ENCODE results near the gene MAGEA9B. TPM values are rescaled to one million over a fixed set of nuclear protein-coding genes. Genes with fewer than 3 reads are reported as not detected.
"Not testable (repeated sequence)": the region's sequence is repeated elsewhere in the genome, so short reads cannot be mapped to it uniquely, and the experiment has no call there.

Gene MAGEA9B
- total RNA-seq, 1 donor from 2014 or later, result not detected

- ATAC-seq, result peak; percentile 66
- peak; percentile 82 for DNase-seq (ENCODE audit: low spot score)
Observed at GRCh38 chrX:149539283-149540130, 47.8 kb downstream of the MAGEA9B start.

GRCh38 chrX:149537474-149537873, 49.8 kb downstream of the MAGEA9B start:
- DNase-seq (ENCODE audit: low spot score); ATAC-seq: not testable (repeated sequence)

GRCh38 chrX:149534926-149535602, 52.2 kb downstream of the MAGEA9B start:
- not testable (repeated sequence) for DNase-seq (ENCODE audit: low spot score); ATAC-seq

- not testable (repeated sequence) for DNase-seq (ENCODE audit: low spot score); ATAC-seq
Observed at GRCh38 chrX:149533999-149534398, 53.3 kb downstream of the MAGEA9B start.

GRCh38 chrX:149532868-149533267, 54.4 kb downstream of the MAGEA9B start:
- DNase-seq (ENCODE audit: low spot score); ATAC-seq: not testable (repeated sequence)

Other genes with a start within 250 kb of the MAGEA9B start
- gene IDS, start 82.2 kb downstream of the MAGEA9B start, total RNA-seq, result 16.3 TPM
- gene EOLA1, start 46.4 kb downstream of the MAGEA9B start, total RNA-seq, result 13.5 TPM
- gene HSFX3, start 37.5 kb downstream of the MAGEA9B start, total RNA-seq, result not detected
- gene HSFX2, start 7.9 kb upstream of the MAGEA9B start, total RNA-seq, result not detected
- gene TMEM185A, start 44.3 kb upstream of the MAGEA9B start, total RNA-seq, result 8.1 TPM
- not detected for gene MAGEA11, start 124.6 kb upstream of the MAGEA9B start, total RNA-seq
- gene HSFX1, start 186.6 kb upstream of the MAGEA9B start, total RNA-seq, result 0.78 TPM
- not detected for gene MAGEA9, start 194.5 kb upstream of the MAGEA9B start, total RNA-seq

All from left lobe of liver (tissue), 2 donors.